Measurements from ENCODE around the gene POLR2E.

POLR2E gene

GRCh38 chr19:1103708-1104310 lies 8.6 kb upstream of the POLR2E start, which contains the start of gene GPX4:
Gene GPX4, plus strand, starts transcription at chr19:1103994. Its CDS starts 50 bp downstream, at chr19:1104044.
- peaks cover 23% of the 10 kb centered on the region for H3K36me3 ChIP-seq (ENCODE audit: control insufficient read depth, insufficient read depth, low read length)
- H3K9ac ChIP-seq (ENCODE audit: low read depth, low read length) = peak within 1 kb of the TSS; percentile 86
- peak within 1 kb of the TSS; percentile 87 for H3K4me3 ChIP-seq (ENCODE audit: low read depth, low read length)
- H3K4me1 ChIP-seq (ENCODE audit: control insufficient read depth, insufficient read depth, low read length) = peaks cover 5% of the 10 kb centered on the region; the same call in 1 of the 2 replicates
- H3K27ac ChIP-seq (ENCODE audit: low read depth, low read length) = peak within 1 kb of the TSS; percentile 95
- H3K27me3 ChIP-seq (ENCODE audit: control insufficient read depth, insufficient read depth, low read length) = no peaks in the 10 kb centered on the region
- no peaks in the 10 kb centered on the region for H3K9me3 ChIP-seq (ENCODE audit: control insufficient read depth, insufficient read depth, low read length)

- H3K27ac ChIP-seq (ENCODE audit: low read depth, low read length) = peak overlapping the region; percentile 63
- no peak overlapping the region for H3K9ac ChIP-seq (ENCODE audit: low read depth, low read length)
- peaks cover 5% of the 10 kb centered on the region; the same call in 1 of the 2 replicates for H3K4me1 ChIP-seq (ENCODE audit: control insufficient read depth, insufficient read depth, low read length)
- peaks cover 20% of the 10 kb centered on the region for H3K36me3 ChIP-seq (ENCODE audit: control insufficient read depth, insufficient read depth, low read length)
- H3K4me3 ChIP-seq (ENCODE audit: low read depth, low read length) = peak overlapping the region; percentile 25; the same call in 1 of the 2 replicates
- no peaks in the 10 kb centered on the region for H3K27me3 ChIP-seq (ENCODE audit: control insufficient read depth, insufficient read depth, low read length)
- H3K9me3 ChIP-seq (ENCODE audit: control insufficient read depth, insufficient read depth, low read length) = no peaks in the 10 kb centered on the region
These were observed 8.0 kb upstream of the POLR2E start for GRCh38 chr19:1103132-1103707.

- Histone ChIP-seq H3K4me3 (ENCODE audit: low read depth, low read length) (no peak overlapping the region), H3K9me3 (ENCODE audit: control insufficient read depth, insufficient read depth, low read length) (no peaks in the 10 kb centered on the region), H3K9ac (ENCODE audit: low read depth, low read length) (no peak overlapping the region), H3K36me3 (ENCODE audit: control insufficient read depth, insufficient read depth, low read length) (peaks cover 19% of the 10 kb centered on the region), H3K27ac (ENCODE audit: low read depth, low read length) (peak overlapping the region; percentile 82), H3K27me3 (ENCODE audit: control insufficient read depth, insufficient read depth, low read length) (no peaks in the 10 kb centered on the region), H3K4me1 (ENCODE audit: control insufficient read depth, insufficient read depth, low read length) (peaks cover 5% of the 10 kb centered on the region; the same call in 1 of the 2 replicates)
These were observed 7.4 kb upstream of the POLR2E start for GRCh38 chr19:1102407-1103131.

- no peaks in the 10 kb centered on the region for H3K9me3 ChIP-seq (ENCODE audit: control insufficient read depth, insufficient read depth, low read length)
- H3K4me1 ChIP-seq (ENCODE audit: control insufficient read depth, insufficient read depth, low read length) = peaks cover 5% of the 10 kb centered on the region; the same call in 1 of the 2 replicates
- H3K36me3 ChIP-seq (ENCODE audit: control insufficient read depth, insufficient read depth, low read length) = peaks cover 7% of the 10 kb centered on the region
- H3K27me3 ChIP-seq (ENCODE audit: control insufficient read depth, insufficient read depth, low read length) = no peaks in the 10 kb centered on the region
- H3K9ac ChIP-seq (ENCODE audit: low read depth, low read length) = no peak overlapping the region
- no peak overlapping the region for H3K4me3 ChIP-seq (ENCODE audit: low read depth, low read length)
- H3K27ac ChIP-seq (ENCODE audit: low read depth, low read length) = peak overlapping the region; percentile 82
These were observed 6.1 kb upstream of the POLR2E start for GRCh38 chr19:1101337-1101698.

GRCh38 chr19:1098177-1099051 lies 3.2 kb upstream of the POLR2E start:
- Histone ChIP-seq H3K36me3 (ENCODE audit: control insufficient read depth, insufficient read depth, low read length) (peaks cover 5% of the 10 kb centered on the region), H3K27me3 (ENCODE audit: control insufficient read depth, insufficient read depth, low read length) (no peaks in the 10 kb centered on the region), H3K9me3 (ENCODE audit: control insufficient read depth, insufficient read depth, low read length) (no peaks in the 10 kb centered on the region), H3K27ac (ENCODE audit: low read depth, low read length) (no peak overlapping the region), H3K4me1 (ENCODE audit: control insufficient read depth, insufficient read depth, low read length) (peaks cover 9% of the 10 kb centered on the region), H3K4me3 (ENCODE audit: low read depth, low read length) (no peak overlapping the region), H3K9ac (ENCODE audit: low read depth, low read length) (no peak overlapping the region)

GRCh38 chr19:1097810-1098176 lies 2.6 kb upstream of the POLR2E start:
- Histone ChIP-seq H3K4me3 (ENCODE audit: low read depth, low read length) (no peak overlapping the region), H3K9me3 (ENCODE audit: control insufficient read depth, insufficient read depth, low read length) (no peaks in the 10 kb centered on the region), H3K4me1 (ENCODE audit: control insufficient read depth, insufficient read depth, low read length) (peaks cover 9% of the 10 kb centered on the region), H3K9ac (ENCODE audit: low read depth, low read length) (no peak overlapping the region), H3K27me3 (ENCODE audit: control insufficient read depth, insufficient read depth, low read length) (no peaks in the 10 kb centered on the region), H3K27ac (ENCODE audit: low read depth, low read length) (no peak overlapping the region), H3K36me3 (ENCODE audit: control insufficient read depth, insufficient read depth, low read length) (peaks cover 11% of the 10 kb centered on the region)

GRCh38 chr19:1094655-1094977 lies 559 bp downstream of the POLR2E start:
- H3K27ac ChIP-seq (ENCODE audit: low read depth, low read length) = peak overlapping the region; percentile 69
- no peaks in the 10 kb centered on the region for H3K9me3 ChIP-seq (ENCODE audit: control insufficient read depth, insufficient read depth, low read length)
- H3K36me3 ChIP-seq (ENCODE audit: control insufficient read depth, insufficient read depth, low read length) = peaks cover 32% of the 10 kb centered on the region
- H3K4me3 ChIP-seq (ENCODE audit: low read depth, low read length) = peak overlapping the region; percentile 95
- H3K9ac ChIP-seq (ENCODE audit: low read depth, low read length) = peak overlapping the region; percentile 70
- H3K27me3 ChIP-seq (ENCODE audit: control insufficient read depth, insufficient read depth, low read length) = no peaks in the 10 kb centered on the region
- H3K4me1 ChIP-seq (ENCODE audit: control insufficient read depth, insufficient read depth, low read length) = peaks cover 5% of the 10 kb centered on the region; the same call in 1 of the 2 replicates

- H3K4me1 ChIP-seq (ENCODE audit: control insufficient read depth, insufficient read depth, low read length) = peaks cover 5% of the 10 kb centered on the region; the same call in 1 of the 2 replicates
- no peaks in the 10 kb centered on the region for H3K27me3 ChIP-seq (ENCODE audit: control insufficient read depth, insufficient read depth, low read length)
- H3K27ac ChIP-seq (ENCODE audit: low read depth, low read length) = no peak overlapping the region
- H3K36me3 ChIP-seq (ENCODE audit: control insufficient read depth, insufficient read depth, low read length) = peaks cover 38% of the 10 kb centered on the region
- peak overlapping the region; percentile 70 for H3K9ac ChIP-seq (ENCODE audit: low read depth, low read length)
- peak overlapping the region; percentile 95 for H3K4me3 ChIP-seq (ENCODE audit: low read depth, low read length)
- no peaks in the 10 kb centered on the region for H3K9me3 ChIP-seq (ENCODE audit: control insufficient read depth, insufficient read depth, low read length)
These were observed 1.2 kb downstream of the POLR2E start for GRCh38 chr19:1093811-1094553.

GRCh38 chr19:1093330-1093729 lies 1.8 kb downstream of the POLR2E start:
- H3K27ac ChIP-seq (ENCODE audit: low read depth, low read length) = no peak overlapping the region
- H3K36me3 ChIP-seq (ENCODE audit: control insufficient read depth, insufficient read depth, low read length) = peaks cover 45% of the 10 kb centered on the region
- H3K27me3 ChIP-seq (ENCODE audit: control insufficient read depth, insufficient read depth, low read length) = no peaks in the 10 kb centered on the region
- H3K4me3 ChIP-seq (ENCODE audit: low read depth, low read length) = 0 out of 2 replicates have a peak overlapping the region, but pooled peaks have one; percentile 95
- no peaks in the 10 kb centered on the region for H3K9me3 ChIP-seq (ENCODE audit: control insufficient read depth, insufficient read depth, low read length)
- peaks cover 5% of the 10 kb centered on the region; the same call in 1 of the 2 replicates for H3K4me1 ChIP-seq (ENCODE audit: control insufficient read depth, insufficient read depth, low read length)
- no peak overlapping the region for H3K9ac ChIP-seq (ENCODE audit: low read depth, low read length)

- Histone ChIP-seq H3K9me3 (ENCODE audit: control insufficient read depth, insufficient read depth, low read length) (no peaks in the 10 kb centered on the region), H3K36me3 (ENCODE audit: control insufficient read depth, insufficient read depth, low read length) (peaks cover 55% of the 10 kb centered on the region), H3K4me3 (ENCODE audit: low read depth, low read length) (no peak overlapping the region), H3K27ac (ENCODE audit: low read depth, low read length) (no peak overlapping the region), H3K4me1 (ENCODE audit: control insufficient read depth, insufficient read depth, low read length) (peaks cover 5% of the 10 kb centered on the region; the same call in 1 of the 2 replicates), H3K27me3 (ENCODE audit: control insufficient read depth, insufficient read depth, low read length) (no peaks in the 10 kb centered on the region), H3K9ac (ENCODE audit: low read depth, low read length) (no peak overlapping the region)
These were observed 3.5 kb downstream of the POLR2E start for GRCh38 chr19:1091544-1092175.
